OCI-LY3 (cell line): Measurements from ENCODE around the gene BTBD1.
A peak's percentile ranks its signal among the peaks of the same experiment; 100 is the strongest.

Experiments used
- H2AFZ ChIP-seq: fragments of 200-600, 300-600 bp; shearing (Covaris generic); 2 replicates; pipeline ENCODE4 v1.6.0; 2014; ENCODE audit warnings: antibody characterized with exemption, low read depth, low read length
- H3K27ac ChIP-seq: fragments of 200-600, 300-600 bp; sonication (generic); 2 replicates; pipeline ENCODE4 v1.5.1; 2014; ENCODE audit warnings: mild to moderate bottlenecking, low read length, moderate library complexity, mixed read lengths
- H3K27me3 ChIP-seq: fragments of 200-600, 300-600 bp; sonication (generic); 2 replicates; pipeline ENCODE4 v1.6.1; 2014; ENCODE audit warnings: low read depth, low read length, mixed read lengths
- H3K36me3 ChIP-seq: fragments of 200-600, 300-600 bp; sonication (generic); replicated peaks from 2 replicates; pipeline ENCODE3; 2014; ENCODE audit warnings: low read depth, low read length, mixed read lengths
- H3K4me1 ChIP-seq: fragments of 300-600, 200-600 bp; sonication (generic); 2 replicates; pipeline ENCODE4 v1.6.1; 2014; ENCODE audit warnings: low read length, mixed read lengths
- H3K4me2 ChIP-seq: fragments of 200-600, 300-600 bp; sonication (generic); 2 replicates; pipeline ENCODE4 v1.6.1; 2014; ENCODE audit warnings: low read length, mixed read lengths
- H3K4me3 ChIP-seq: fragments of 300-600, 200-600 bp; sonication (generic); 2 replicates; pipeline ENCODE4 v1.5.1; 2014; ENCODE audit warnings: antibody characterized with exemption, mild to moderate bottlenecking, low read length, moderate library complexity
- H3K79me2 ChIP-seq: fragments of 300-600, 200-600 bp; shearing (Covaris generic); 2 replicates; pipeline ENCODE4 v1.6.1; 2014; ENCODE audit warnings: mild to moderate bottlenecking, low read length, mixed read lengths
- H3K9ac ChIP-seq: fragments of 300-600, 200-600 bp; shearing (Covaris generic); 2 replicates; pipeline ENCODE4 v1.6.0; 2014; ENCODE audit warnings: mild to moderate bottlenecking, low read length, moderate library complexity
- H3K9me3 ChIP-seq: fragments of 200-600, 300-600 bp; shearing (Covaris generic); 2 replicates; pipeline ENCODE4 v1.6.1; 2014; ENCODE audit warnings: low read length, mixed read lengths; ENCODE audit not compliant: insufficient read depth
- H4K20me1 ChIP-seq: fragments of 200-600, 300-600 bp; sonication (generic); 2 replicates; pipeline ENCODE4 v1.6.1; 2016; ENCODE audit warnings: low read length, mixed read lengths; ENCODE audit not compliant: insufficient read depth
- CTCF ChIP-seq: fragments of 200-600, 300-600 bp; sonication (generic); IDR thresholded peaks from 2 replicates; pipeline ENCODE4 v1.5.1; 2014; ENCODE audit warnings: antibody characterized with exemption, low read length, low read depth
- EZH2phosphoT487 ChIP-seq: fragments of 200-600 bp; shearing (Covaris generic); IDR thresholded peaks from 2 replicates; pipeline ENCODE4 v1.6.1; 2018; ENCODE audit warnings: antibody characterized with exemption, mixed run types, low read depth

The BTBD1 gene

GRCh38 chr15:83068054-83068453 lies 1.0 kb upstream of the BTBD1 start:
- Histone ChIP-seq H2AFZ (peak overlapping the region; percentile 53), H3K79me2 (peaks cover 40% of the 10 kb centered on the region), H3K4me1 (peaks cover 37% of the 10 kb centered on the region), H3K9ac (peak overlapping the region; percentile 90), H4K20me1 (peaks cover 28% of the 10 kb centered on the region), H3K36me3 (peaks cover 4% of the 10 kb centered on the region), H3K9me3 (peaks cover 1% of the 10 kb centered on the region; the same call in 1 of the 2 replicates), H3K27me3 (no peaks in the 10 kb centered on the region), H3K27ac (peak overlapping the region; percentile 73), H3K4me3 (peak overlapping the region; percentile 84), H3K4me2 (peak overlapping the region; percentile 95)
- TF ChIP-seq EZH2phosphoT487 (no peak), CTCF (no peak)

GRCh38 chr15:83067638-83067962 lies 548 bp upstream of the BTBD1 start:
- TF ChIP-seq EZH2phosphoT487: no peak
- TF ChIP-seq CTCF: no peak
- Histone ChIP-seq H3K27me3 (no peaks in the 10 kb centered on the region), H3K4me3 (peak overlapping the region; percentile 84), H3K27ac (peak overlapping the region; percentile 73), H3K4me1 (peaks cover 41% of the 10 kb centered on the region), H3K9me3 (no peaks in the 10 kb centered on the region), H3K79me2 (peaks cover 44% of the 10 kb centered on the region), H3K4me2 (peak overlapping the region; percentile 95), H4K20me1 (peaks cover 32% of the 10 kb centered on the region), H3K36me3 (peaks cover 4% of the 10 kb centered on the region), H3K9ac (peak overlapping the region; percentile 90), H2AFZ (peak overlapping the region; percentile 53)

- TF ChIP-seq CTCF (no peak), EZH2phosphoT487 (no peak)
- no peaks in the 10 kb centered on the region for H3K9me3 ChIP-seq
- peaks cover 17% of the 10 kb centered on the region for H3K36me3 ChIP-seq
- H2AFZ ChIP-seq: no peak overlapping the region
- peak overlapping the region; percentile 86 for H3K27ac ChIP-seq
- H4K20me1 ChIP-seq: peaks cover 46% of the 10 kb centered on the region
- H3K4me3 ChIP-seq: peak overlapping the region; percentile 84
- H3K4me2 ChIP-seq: peak overlapping the region; percentile 97
- peaks cover 59% of the 10 kb centered on the region for H3K79me2 ChIP-seq
- no peaks in the 10 kb centered on the region for H3K27me3 ChIP-seq
- peak overlapping the region; percentile 90 for H3K9ac ChIP-seq
- peaks cover 55% of the 10 kb centered on the region for H3K4me1 ChIP-seq
Measured at GRCh38 chr15:83066034-83066733, 868 bp downstream of the BTBD1 start.

- H2AFZ ChIP-seq: no peak overlapping the region
- no peaks in the 10 kb centered on the region for H3K9me3 ChIP-seq
- H3K79me2 ChIP-seq: peaks cover 66% of the 10 kb centered on the region
- peaks cover 21% of the 10 kb centered on the region for H3K36me3 ChIP-seq
- H3K4me3 ChIP-seq: peak overlapping the region; percentile 84
- no peaks in the 10 kb centered on the region for H3K27me3 ChIP-seq
- TF ChIP-seq EZH2phosphoT487 (no peak), CTCF (no peak)
- peak overlapping the region; percentile 86 for H3K27ac ChIP-seq
- peaks cover 55% of the 10 kb centered on the region for H3K4me1 ChIP-seq
- peaks cover 51% of the 10 kb centered on the region for H4K20me1 ChIP-seq
- peak overlapping the region; percentile 97 for H3K4me2 ChIP-seq
- peak overlapping the region; percentile 90 for H3K9ac ChIP-seq
Measured at GRCh38 chr15:83065431-83065830, 1.6 kb downstream of the BTBD1 start.
